IMR-90 (cell line): ENCODE data around the gene DBNDD1.

ENCODE experiments used
- CEBPB ChIP-seq: IDR thresholded peaks from 2 replicates; pipeline ENCODE4 v1.6.1; 2012; ENCODE audit warnings: low read depth, low read length, improper control_type of control experiment
- CTCF ChIP-seq: conservative IDR thresholded peaks from 2 replicates; pipeline ENCODE4 v1.5.1; 2012; ENCODE audit warnings: mild to moderate bottlenecking, low read depth, low read length, improper control_type of control experiment
- FOS ChIP-seq: fragments of 150-350 bp; IDR thresholded peaks from 2 replicates; pipeline ENCODE4 v1.6.1; 2016; ENCODE audit warnings: low read depth, low read length
- MAFK ChIP-seq: IDR thresholded peaks from 2 replicates; pipeline ENCODE4 v1.6.1; 2012; ENCODE audit warnings: low read depth, low read length, improper control_type of control experiment
- MAZ ChIP-seq: IDR thresholded peaks from 2 replicates; pipeline ENCODE4 v1.6.1; 2012; ENCODE audit warnings: low read depth, mild to moderate bottlenecking, low read length, improper control_type of control experiment, moderate library complexity, borderline replicate concordance
- MXI1 ChIP-seq: IDR thresholded peaks from 2 replicates; pipeline ENCODE4 v1.6.1; 2012; ENCODE audit warnings: low read depth, mild to moderate bottlenecking, low read length, moderate library complexity, borderline replicate concordance
- POLR2A ChIP-seq: IDR thresholded peaks from 2 replicates; pipeline ENCODE4 v1.6.1; 2012; ENCODE audit warnings: mild to moderate bottlenecking, low read depth, low read length
- RAD21 ChIP-seq: IDR thresholded peaks from 2 replicates; pipeline ENCODE4 v1.6.1; 2012; ENCODE audit warnings: low read length, improper control_type of control experiment
- RCOR1 ChIP-seq: IDR thresholded peaks from 2 replicates; pipeline ENCODE4 v1.6.1; 2012; ENCODE audit warnings: mild to moderate bottlenecking, low read length, improper control_type of control experiment; ENCODE audit not compliant: insufficient replicate concordance
- RFX5 ChIP-seq: IDR thresholded peaks from 2 replicates; pipeline ENCODE4 v1.8.0; 2012; ENCODE audit warnings: low read depth, mild to moderate bottlenecking, low read length, moderate library complexity
- SMC3 ChIP-seq: fragments of 150-350 bp; IDR thresholded peaks from 2 replicates; pipeline ENCODE4 v1.6.1; 2016; ENCODE audit warnings: low read depth, mild to moderate bottlenecking, antibody characterized with exemption, low read length, moderate library complexity
- USF2 ChIP-seq: fragments of 150-350 bp; IDR thresholded peaks from 2 replicates; pipeline ENCODE4 v1.6.1; 2017; ENCODE audit warnings: mild to moderate bottlenecking, antibody characterized with exemption, low read length, low read depth

GRCh38 chr16:90018297-90018651 is 982 bp downstream of the DBNDD1 start:
- TF ChIP-seq CTCF: no peak
- no peak for TF ChIP-seq MAZ
- no peak for TF ChIP-seq RCOR1
- no peak for TF ChIP-seq POLR2A
- no peak for TF ChIP-seq RAD21
- TF ChIP-seq SMC3: no peak
- no peak for TF ChIP-seq MAFK
- no peak for TF ChIP-seq USF2
- no peak for TF ChIP-seq MXI1
- TF ChIP-seq CEBPB: no peak
- no peak for TF ChIP-seq FOS
- no peak for TF ChIP-seq RFX5
